Left ventricle myocardium superior (tissue), 1 donor: ENCODE results near the gene MIDN. TPM values are rescaled to one million over a fixed set of nuclear protein-coding genes. Genes with fewer than 3 reads are reported as not detected.

Experiments used
- ATAC-seq: fragments of 200-7000 bp; cut with Tn5 transposase; one replicate; pipeline ENCODE4 v1.9.1; 2020; ENCODE audit warnings: mild to moderate bottlenecking, moderate library complexity
- DNase-seq: peaks from one replicate; pipeline ENCODE4 v3.0.0-alpha.2; 2020
- intact Hi-C: fragments of 100-400 bp; cut with micrococcal nuclease; formaldehyde crosslinking; loops from one replicate; pipeline ENCODE4 v1.11.0; 2022
- total RNA-seq: library from RNA; stranded (reverse); fragmentation: NEBNext Ultra II Directional; extraction: Animal tissue kit (Norgen Biotek cat#: 25700); gene quantifications from one replicate; pipeline ENCODE4 v1.2.1, GENCODE V29; 2021
- donor health status: DM: no; HTN: yes; CAD: no; lungs with severe emphysema.

Gene MIDN
- total RNA-seq, 1 donor from 2014 or later: 59.7 TPM

- intact Hi-C loops: no loop called here
- ATAC-seq (peak; percentile 81), DNase-seq (peak; percentile 97)
Measured at GRCh38 chr19:1275260-1275975, 27.0 kb downstream of the MIDN start, which contains the start of gene FAM174C. Gene FAM174C, plus strand, starts transcription at chr19:1275530. Its CDS starts 20 bp downstream, at chr19:1275550.

DNA sequence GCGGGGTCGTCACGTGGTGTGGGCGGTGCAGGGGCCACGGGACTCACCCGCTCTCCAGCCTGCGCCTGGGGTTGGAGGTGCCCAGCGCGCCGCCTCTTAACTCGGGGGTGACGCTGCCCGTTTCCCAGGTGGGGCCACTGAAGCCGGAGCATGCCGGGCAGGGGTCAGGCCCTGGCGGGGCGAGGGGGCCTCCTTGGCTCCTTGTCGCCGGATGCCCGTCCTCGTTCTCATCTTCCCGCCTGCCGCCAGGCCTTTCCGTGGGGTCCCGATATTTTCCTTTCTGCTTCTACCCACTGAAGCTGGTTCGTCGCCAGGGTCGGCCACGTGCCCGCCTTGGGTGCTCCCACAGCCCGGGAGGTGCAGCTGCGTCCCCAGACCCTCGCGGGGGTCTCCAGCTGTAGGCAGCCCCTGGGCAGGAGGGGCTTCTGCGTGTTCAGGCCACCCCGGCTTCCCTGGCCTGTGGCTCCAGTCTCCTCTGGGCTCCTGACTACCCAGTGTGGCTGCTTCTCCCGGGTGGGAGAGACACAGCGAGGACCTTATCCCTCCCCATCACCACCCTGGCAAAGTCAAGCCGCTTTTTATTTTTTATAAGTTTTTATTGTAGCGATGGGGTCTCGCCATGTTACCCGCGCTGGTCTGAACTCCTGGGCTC is 27.7 kb downstream of the MIDN start:
- ATAC-seq: peak; percentile 0
- intact Hi-C loops: no loop called here
- DNase-seq: peak; percentile 74

- DNase-seq: no peak
- no peak for ATAC-seq
- intact Hi-C loops: no loop called here
Measured at GRCh38 chr19:1276628-1277022, 28.2 kb downstream of the MIDN start.

DNA sequence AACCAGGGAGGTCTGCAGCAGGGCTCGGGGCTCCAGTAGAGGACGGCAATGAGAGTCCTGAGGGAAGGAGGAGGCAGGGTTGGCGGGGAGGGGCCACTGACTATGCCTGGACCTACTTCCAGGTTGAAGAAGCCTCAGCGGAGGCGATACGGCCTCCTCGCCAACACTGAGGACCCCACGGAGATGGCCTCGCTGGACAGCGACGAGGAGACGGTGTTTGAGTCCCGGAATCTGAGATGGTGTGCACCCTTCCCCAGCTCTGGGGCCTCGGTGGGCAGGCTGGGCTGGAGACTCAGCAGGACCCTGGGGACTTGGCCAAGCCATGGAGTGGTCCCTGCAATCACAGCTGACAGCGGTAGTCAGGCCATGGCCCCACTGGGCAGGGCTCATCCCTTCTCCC is 28.7 kb downstream of the MIDN start:
- intact Hi-C loops: no loop called here
- DNase-seq: no peak
- no peak for ATAC-seq

- ATAC-seq (no peak), DNase-seq (no peak)
- intact Hi-C loops: no loop called here
Measured at GRCh38 chr19:1278074-1278473, 29.7 kb downstream of the MIDN start.

- DNase-seq (no peak), ATAC-seq (no peak)
- intact Hi-C loops: no loop called here
Measured at GRCh38 chr19:1278713-1279660, 30.6 kb downstream of the MIDN start.

GRCh38 chr19:1279782-1280341 is 31.5 kb downstream of the MIDN start:
- intact Hi-C loops: no loop called here
- peak; percentile 89 for DNase-seq
- ATAC-seq: peak; percentile 24

GRCh38 chr19:1280636-1281568 is 32.5 kb downstream of the MIDN start:
- intact Hi-C loops: no loop called here
- DNase-seq (no peak), ATAC-seq (no peak)

DNA sequence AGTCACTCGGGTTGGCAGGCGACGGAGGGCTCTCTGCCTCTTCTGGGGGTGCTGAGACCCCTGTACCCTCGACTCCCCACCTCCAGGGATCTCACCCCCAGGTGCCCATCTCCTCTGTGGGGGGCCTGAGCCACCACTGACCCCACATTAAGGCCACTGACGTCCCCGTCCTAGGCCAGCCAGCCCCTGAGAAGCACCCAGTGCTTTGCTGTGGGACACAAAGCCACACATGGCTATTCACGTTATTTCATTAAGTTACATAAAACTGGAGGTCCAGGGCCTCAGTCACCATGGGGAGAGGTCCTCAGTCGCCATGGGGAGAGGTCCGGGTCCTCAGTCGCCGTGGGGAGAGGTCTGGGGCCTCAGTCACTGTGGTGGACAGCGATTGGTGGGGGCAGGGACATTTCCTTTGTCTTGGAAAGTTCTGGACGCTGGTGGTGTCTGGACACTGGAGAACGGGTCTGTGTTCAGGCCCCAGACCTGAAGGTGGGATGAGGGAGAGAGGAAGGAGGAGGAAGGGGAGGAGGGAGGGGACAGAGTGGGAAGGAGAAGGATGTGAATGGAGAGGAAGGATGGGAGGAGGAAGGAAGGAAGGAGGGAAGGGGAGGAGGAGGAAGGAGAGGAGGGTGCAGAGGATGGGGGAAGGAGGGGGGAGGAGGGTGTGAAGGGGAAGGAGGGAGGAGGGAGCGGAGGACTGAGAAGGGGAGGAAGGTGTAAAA is 33.3 kb downstream of the MIDN start:
- intact Hi-C loops: no loop called here
- DNase-seq (no peak), ATAC-seq (no peak)

- ATAC-seq (no peak), DNase-seq (no peak)
- intact Hi-C loops: no loop called here
Measured at GRCh38 chr19:1282588-1283206, 34.3 kb downstream of the MIDN start.

GRCh38 chr19:1283207-1283916 is 35.0 kb downstream of the MIDN start:
- intact Hi-C loops: no loop called here
- ATAC-seq: no peak
- DNase-seq: no peak

DNA sequence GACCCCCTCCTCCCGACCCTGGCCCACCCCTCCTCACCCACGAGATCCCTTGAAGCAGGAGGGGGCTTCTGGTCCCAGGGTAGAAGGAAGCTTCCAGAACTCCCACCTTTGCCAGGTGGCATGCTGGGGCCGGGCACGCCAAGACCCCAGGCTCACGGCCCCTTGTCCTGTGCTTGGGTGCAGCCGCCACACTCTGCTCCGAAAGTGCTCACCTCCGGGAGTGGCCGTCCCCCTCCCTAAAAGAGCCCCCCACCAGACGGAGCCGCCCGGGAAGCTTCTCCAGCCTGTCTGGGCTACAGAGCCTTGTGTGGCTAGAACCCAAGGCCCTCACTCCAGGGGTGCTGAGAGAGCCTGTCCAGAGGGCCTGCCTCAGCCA is 35.5 kb downstream of the MIDN start:
- intact Hi-C loops: no loop called here

GRCh38 chr19:1284293-1284978 is 36.1 kb downstream of the MIDN start:
- DNase-seq (no peak), ATAC-seq (no peak)
- intact Hi-C loops: no loop called here

More for the DNA sequence above, 35.5 kb downstream of the MIDN start:
- no peak for DNase-seq
- no peak for ATAC-seq

GRCh38 chr19:1284979-1285736 is 36.8 kb downstream of the MIDN start:
- DNase-seq (no peak), ATAC-seq (no peak)

DNA sequence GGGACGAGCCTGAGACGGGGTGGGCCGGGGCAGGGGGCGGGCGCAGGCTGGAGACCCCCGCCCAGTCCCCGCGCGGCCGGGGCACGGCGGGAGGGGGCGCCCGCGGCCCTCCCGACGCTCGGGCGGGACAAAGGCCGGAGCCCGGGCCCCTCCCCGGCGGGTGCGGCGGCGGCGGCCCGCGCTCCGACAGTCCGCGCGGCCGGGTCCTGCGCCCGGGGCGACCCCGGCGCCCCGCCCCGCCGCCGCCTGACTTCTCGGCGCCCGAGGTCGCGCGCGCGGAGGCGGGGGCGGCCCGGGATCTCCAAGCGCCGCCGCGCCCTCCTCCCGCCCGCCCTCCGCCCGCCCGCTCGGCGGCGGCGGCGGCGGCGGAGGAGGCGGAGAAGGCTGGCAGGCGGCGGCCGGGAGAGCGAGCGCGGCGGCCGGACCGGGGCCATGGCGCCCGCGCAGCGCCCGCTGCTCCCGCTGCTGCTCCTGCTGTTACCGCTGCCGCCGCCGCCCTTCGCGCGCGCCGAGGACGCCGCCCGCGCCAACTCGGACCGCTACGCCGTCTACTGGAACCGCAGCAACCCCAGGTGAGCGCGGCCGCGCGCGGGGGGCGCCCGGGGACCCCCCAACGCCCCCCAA is 37.5 kb downstream of the MIDN start, which contains the start of gene EFNA2:
Gene EFNA2 (plus strand): TSS at position 137 of the 624 bp plus-strand sequence. CDS start 296 bp downstream, at position 433.
- DNase-seq (no peak), ATAC-seq (no peak)
- intact Hi-C loops: no loop called here

More at GRCh38 chr19:1284979-1285736, 36.8 kb downstream of the MIDN start:
- intact Hi-C loops: no loop called here
